Sigmoid colon (tissue), 7 donors: ENCODE data around the gene KRT39. TPM values are rescaled to one million over a fixed set of nuclear protein-coding genes. Genes with fewer than 3 reads are reported as not detected.

Experiments used
- DNase-seq: peaks from one replicate; pipeline ENCODE4 v3.0.0-alpha.2; 2019
- H3K27ac ChIP-seq, 4 donors: fragments of 200-600 bp; sonication (generic); one replicate each; pipeline ENCODE4 v1.5.1; 2016 to 2019; ENCODE audit warnings: mild to moderate bottlenecking in 1 of 4
- H3K27me3 ChIP-seq, 3 donors: fragments of 200-600 bp; sonication (generic); one replicate each; pipeline ENCODE4 v1.5.1; 2019; ENCODE audit warnings: mild to moderate bottlenecking in 1 of 3
- H3K36me3 ChIP-seq, 4 donors: fragments of 200-600 bp; sonication (generic); one replicate each; pipeline ENCODE4 v1.5.1; 2016 to 2019
- H3K4me1 ChIP-seq, 4 donors: fragments of 200-600 bp; sonication (generic); one replicate each; pipeline ENCODE4 v1.5.1; 2017 to 2019
- H3K4me3 ChIP-seq, 4 donors: fragments of 200-600 bp; sonication (generic); one replicate each; pipeline ENCODE4 v1.5.1; 2017 to 2019; ENCODE audit warnings: mild to moderate bottlenecking in 2 of 4, moderate library complexity in 1 of 4
- H3K9me3 ChIP-seq, 4 donors: fragments of 200-600 bp in 3 of 4; sonication (generic) in 3 of 4; one replicate each; pipeline versions ENCODE4 v1.5.1 to v1.6.1; 2013 to 2019
- EP300 ChIP-seq, 4 donors: sonication (generic); formaldehyde crosslinking; IDR thresholded peaks; one replicate each; pipeline ENCODE4 v1.6.1; 2017; ENCODE audit warnings: antibody characterized with exemption in 4 of 4
- POLR2A ChIP-seq, 2 donors: fragments of 450-650 bp; IDR thresholded peaks; one replicate each; pipeline ENCODE4 v1.6.1; 2016; ENCODE audit warnings: antibody characterized with exemption in 2 of 2, mild to moderate bottlenecking in 2 of 2, moderate library complexity in 2 of 2
- POLR2AphosphoS5 ChIP-seq, 4 donors: sonication (generic); formaldehyde crosslinking; IDR thresholded peaks; one replicate each; pipeline ENCODE4 v1.6.1; 2017; ENCODE audit warnings: antibody characterized with exemption in 4 of 4
- WGBS, 2 donors: extraction: QIAGEN DNeasy Blood & Tissue Kit; methylation state at CpG; one replicate each; pipeline ENCODE4 v1.1.7; 2013; 5-methylcytosine and 5-hydroxymethylcytosine counted together
- intact Hi-C: fragments of 100-400 bp; cut with DNase I; formaldehyde crosslinking; loops from one replicate; pipeline ENCODE4 v1.15.1; 2023
- polyA plus RNA-seq, 3 donors: library from polyadenylated mRNA; stranded (reverse); fragments of 200-250 nt; gene quantifications; one replicate each; pipeline ENCODE4 v1.2.3, GENCODE V29; 2013
- total RNA-seq, 4 donors: library from RNA; depleted of rRNA; stranded (reverse); fragments of >200 nt; gene quantifications; one replicate each; pipeline ENCODE4 v1.1.0, GENCODE V29; 2016
- TF ChIP-seq, protein P1 (sequence below), 4 experiments: fragments of 450-650 bp in 3 of 4; fragments of 200-600 bp in 1 of 4; IDR thresholded peaks; one replicate each; pipeline ENCODE4 v1.5.1; 2016 to 2019; ENCODE audit warnings: antibody characterized with exemption in 4 of 4, mild to moderate bottlenecking in 3 of 4, moderate library complexity in 2 of 4
- donor health status: healthy with polysubstance abuse.
- donor health status: Bipolar disorder and iron deficiency.
- donor health status: healthy.

KRT39 gene
- total and polyA plus RNA-seq, 7 donors, result 0.07 TPM; not detected in 6

DNA sequence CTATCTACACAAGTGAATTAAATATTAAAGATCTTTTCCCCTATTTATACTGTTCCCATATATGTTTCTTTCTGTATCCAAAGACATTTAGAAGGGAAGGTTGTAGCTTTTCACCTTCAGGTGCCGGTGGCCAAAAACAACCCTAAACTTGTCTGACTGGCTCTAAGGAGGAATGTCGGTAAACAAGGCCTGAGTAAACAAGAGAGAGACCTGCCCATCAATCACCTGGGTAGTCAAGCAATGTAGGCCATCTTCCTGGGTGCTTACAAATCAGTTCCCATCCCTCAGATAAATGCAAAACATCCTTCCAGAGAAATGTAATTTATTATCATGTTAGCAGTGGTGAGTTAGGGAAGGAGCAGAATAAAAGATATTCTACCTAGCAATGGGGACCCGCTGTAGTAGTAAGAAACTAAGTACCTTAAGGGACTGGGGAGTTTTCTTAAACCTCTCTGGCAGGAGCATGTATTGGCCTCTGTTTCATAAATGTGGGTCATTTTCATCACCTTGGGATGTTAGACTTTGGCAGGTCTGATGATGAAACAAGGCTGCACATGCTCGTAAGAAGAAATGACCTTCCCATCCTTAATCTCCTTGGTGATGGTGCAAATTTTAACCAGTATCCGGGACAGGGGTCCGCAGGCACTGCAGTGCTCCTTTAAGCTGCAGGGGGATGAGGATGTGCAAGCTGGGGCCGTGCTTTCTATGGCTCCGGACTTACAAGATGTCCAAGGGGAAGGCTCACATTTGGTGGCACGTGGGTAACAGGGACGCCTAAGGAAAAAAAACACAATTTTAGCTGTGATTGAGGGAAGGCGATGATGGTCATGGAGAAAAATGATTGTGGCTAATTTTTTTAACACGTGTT is 8.4 kb downstream of the KRT39 start:
- H3K27ac ChIP-seq, result no peak overlapping the region
- WGBS, 2 donors, result 77 to 81% methylated on average over 12 of the region's 12 CpGs
- no peak overlapping the region for H3K4me3 ChIP-seq
- H3K36me3 ChIP-seq, result no peaks in the 10 kb centered on the region
- H3K27me3 ChIP-seq, result peaks cover 0 to 7% (median 0%) of the 10 kb centered on the region in 3 donors
- intact Hi-C loops, result no loop called here
- no peak for DNase-seq
- TF ChIP-seq POLR2A (IDR thresholded peaks at IDR 0.05) (no peak), POLR2AphosphoS5 (IDR thresholded peaks at IDR 0.05) (no peak), EP300 (IDR thresholded peaks at IDR 0.05) (no peak)
- TF ChIP-seq, protein P1, sequence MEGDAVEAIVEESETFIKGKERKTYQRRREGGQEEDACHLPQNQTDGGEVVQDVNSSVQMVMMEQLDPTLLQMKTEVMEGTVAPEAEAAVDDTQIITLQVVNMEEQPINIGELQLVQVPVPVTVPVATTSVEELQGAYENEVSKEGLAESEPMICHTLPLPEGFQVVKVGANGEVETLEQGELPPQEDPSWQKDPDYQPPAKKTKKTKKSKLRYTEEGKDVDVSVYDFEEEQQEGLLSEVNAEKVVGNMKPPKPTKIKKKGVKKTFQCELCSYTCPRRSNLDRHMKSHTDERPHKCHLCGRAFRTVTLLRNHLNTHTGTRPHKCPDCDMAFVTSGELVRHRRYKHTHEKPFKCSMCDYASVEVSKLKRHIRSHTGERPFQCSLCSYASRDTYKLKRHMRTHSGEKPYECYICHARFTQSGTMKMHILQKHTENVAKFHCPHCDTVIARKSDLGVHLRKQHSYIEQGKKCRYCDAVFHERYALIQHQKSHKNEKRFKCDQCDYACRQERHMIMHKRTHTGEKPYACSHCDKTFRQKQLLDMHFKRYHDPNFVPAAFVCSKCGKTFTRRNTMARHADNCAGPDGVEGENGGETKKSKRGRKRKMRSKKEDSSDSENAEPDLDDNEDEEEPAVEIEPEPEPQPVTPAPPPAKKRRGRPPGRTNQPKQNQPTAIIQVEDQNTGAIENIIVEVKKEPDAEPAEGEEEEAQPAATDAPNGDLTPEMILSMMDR (IDR thresholded peaks at IDR 0.05), result no peak
- H3K9me3 ChIP-seq, result no peaks in the 10 kb centered on the region
- no peaks in the 10 kb centered on the region for H3K4me1 ChIP-seq

DNA sequence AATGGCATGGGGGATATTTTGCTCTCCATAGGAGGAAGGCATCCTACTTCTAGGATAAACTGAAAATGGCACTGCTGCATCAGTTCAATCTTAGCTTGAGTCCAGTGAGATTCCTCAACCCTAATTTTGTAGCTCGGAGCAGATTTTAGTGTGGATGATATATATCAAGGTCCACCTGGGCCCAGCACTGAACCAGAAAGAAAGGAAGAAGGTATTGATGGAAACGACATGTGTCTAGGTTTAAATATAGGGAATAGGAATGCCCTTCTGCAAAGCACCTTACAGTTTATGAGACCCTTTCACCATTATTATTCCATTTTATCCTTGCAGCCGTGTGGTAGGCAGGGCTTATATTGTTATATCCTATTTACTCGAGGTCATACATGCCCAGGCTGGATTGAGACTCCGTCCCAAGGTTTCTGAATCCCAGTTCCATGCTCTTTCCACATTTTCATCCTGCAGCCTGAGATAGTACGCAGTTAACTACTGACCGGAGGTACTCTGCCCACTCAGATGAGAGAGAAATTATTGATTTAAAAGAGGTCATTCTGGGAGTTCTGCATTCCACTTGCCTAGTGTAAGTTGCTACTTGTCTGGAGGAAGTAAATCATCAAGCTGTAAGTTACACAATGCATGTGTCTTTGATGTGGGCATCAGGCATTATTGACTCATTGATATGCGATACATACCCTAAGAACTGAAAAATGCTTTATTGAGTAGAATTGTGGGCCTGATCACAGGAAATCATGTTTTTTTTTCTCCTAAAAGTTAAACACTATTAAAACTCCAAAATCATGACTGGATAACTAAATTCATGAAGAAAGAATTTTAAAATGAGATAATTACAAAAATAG is 10.1 kb downstream of the KRT39 start:
- TF ChIP-seq, protein P1 (IDR thresholded peaks at IDR 0.05), result no peak
- no peak for TF ChIP-seq POLR2A (IDR thresholded peaks at IDR 0.05)
- TF ChIP-seq EP300 (IDR thresholded peaks at IDR 0.05), result no peak
- no peak for TF ChIP-seq POLR2AphosphoS5 (IDR thresholded peaks at IDR 0.05)
- no peak for DNase-seq
- Histone ChIP-seq H3K27ac (no peak overlapping the region), H3K36me3 (no peaks in the 10 kb centered on the region), H3K9me3 (no peaks in the 10 kb centered on the region), H3K4me1 (no peaks in the 10 kb centered on the region), H3K27me3 (peaks cover 0 to 7% (median 0%) of the 10 kb centered on the region in 3 donors), H3K4me3 (no peak overlapping the region)
- intact Hi-C loops, result no loop called here
- 70 to 83% methylated on average over 8 of the region's 8 CpGs for WGBS, 2 donors

DNA sequence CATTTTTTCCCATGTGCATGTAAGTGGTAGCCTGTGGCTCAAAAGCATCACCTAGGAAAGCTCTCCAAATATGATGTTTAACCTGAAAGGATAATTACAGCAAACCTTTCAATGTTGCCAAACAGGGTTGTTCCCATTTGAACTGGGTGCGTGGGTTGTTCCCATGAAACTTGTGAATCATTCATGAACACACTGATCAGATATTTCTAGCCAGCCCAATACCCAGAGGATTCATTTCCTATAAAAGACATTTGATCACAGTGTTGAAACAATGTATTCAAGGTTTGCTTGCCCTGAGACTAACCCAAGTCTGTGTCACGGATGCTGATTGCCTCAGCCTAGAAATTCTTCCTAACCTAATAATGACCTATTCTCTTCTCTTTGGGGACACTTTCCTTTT is 12.9 kb downstream of the KRT39 start:
- H3K36me3 ChIP-seq, result no peaks in the 10 kb centered on the region
- intact Hi-C loops, result no loop called here
- H3K27ac ChIP-seq, result no peak overlapping the region
- peaks cover 0 to 8% (median 6%) of the 10 kb centered on the region in 3 donors for H3K27me3 ChIP-seq
- no peaks in the 10 kb centered on the region for H3K4me1 ChIP-seq
- TF ChIP-seq, protein P1 (IDR thresholded peaks at IDR 0.05), result no peak
- no peak for TF ChIP-seq POLR2A (IDR thresholded peaks at IDR 0.05)
- no peaks in the 10 kb centered on the region for H3K9me3 ChIP-seq
- DNase-seq, result no peak
- H3K4me3 ChIP-seq, result no peak overlapping the region
- 68 to 91% methylated on average over 2 of the region's 2 CpGs for WGBS, 2 donors

DNA sequence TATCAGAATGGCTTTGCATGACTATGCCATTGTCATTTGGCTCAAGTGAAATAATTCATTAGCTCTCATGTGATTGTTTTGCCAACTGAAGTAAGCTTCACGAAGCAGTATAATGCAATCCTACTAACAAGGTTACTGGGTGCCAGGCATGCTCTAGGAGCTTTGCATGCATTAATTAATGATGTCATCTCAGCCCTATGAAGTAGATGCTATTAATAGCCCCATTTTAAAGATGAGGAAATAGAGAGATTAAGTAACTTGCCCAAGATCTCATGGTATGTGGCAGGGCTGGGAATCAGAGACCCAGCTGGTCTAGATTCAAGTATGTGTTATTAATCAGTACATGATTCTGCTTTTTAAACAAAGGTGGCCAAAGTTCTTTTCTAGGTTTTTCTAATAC is 14.1 kb downstream of the KRT39 start:
- no peaks in the 10 kb centered on the region for H3K36me3 ChIP-seq
- intact Hi-C loops, result no loop called here
- TF ChIP-seq, protein P1 (IDR thresholded peaks at IDR 0.05), result no peak
- no peak for TF ChIP-seq EP300 (IDR thresholded peaks at IDR 0.05)
- TF ChIP-seq POLR2A (IDR thresholded peaks at IDR 0.05), result no peak
- no peak for TF ChIP-seq POLR2AphosphoS5 (IDR thresholded peaks at IDR 0.05)
- no peaks in the 10 kb centered on the region for H3K4me1 ChIP-seq
- H3K27ac ChIP-seq, result no peak overlapping the region
- H3K4me3 ChIP-seq, result no peak overlapping the region
- H3K27me3 ChIP-seq, result peaks cover 0 to 20% (median 6%) of the 10 kb centered on the region in 3 donors
- 79 to 88% methylated on average over 1 of the region's 1 CpG for WGBS, 2 donors
- no peaks in the 10 kb centered on the region for H3K9me3 ChIP-seq
- no peak for DNase-seq
